Measurements from ENCODE around the gene FOXJ1. TPM values are rescaled to one million over a fixed set of nuclear protein-coding genes. Genes with fewer than 3 reads are reported as not detected.

The FOXJ1 gene
- total and polyA plus RNA-seq, 4 donors, result under 0.01 to 1.5 TPM; not detected in 2

GRCh38 chr17:76179496-76180467 is 38.7 kb upstream of the FOXJ1 start:
- H3K9ac ChIP-seq (ENCODE audit: low read depth in 1 of 2, low read length in 2 of 2), result no peak overlapping the region
- no peak overlapping the region for H3K27ac ChIP-seq (ENCODE audit: low read depth in 1 of 2, low read length in 2 of 2)
- TF ChIP-seq RXRA (IDR thresholded peaks at IDR 0.05), result no peak
- TF ChIP-seq SP1 (IDR thresholded peaks at IDR 0.05), result no peak
- no peak for TF ChIP-seq HNF4A (conservative IDR thresholded peaks at IDR 0.05)
- TF ChIP-seq REST (IDR thresholded peaks at IDR 0.05), result no peak
- no peak for TF ChIP-seq EGR1 (IDR thresholded peaks at IDR 0.05; ENCODE audit: low read depth in 2 of 2)
- TF ChIP-seq CTCF (IDR thresholded peaks at IDR 0.05; ENCODE audit: low read depth, low read length, missing input control), result no peak
- TF ChIP-seq ATF3 (IDR thresholded peaks at IDR 0.05), result no peak
- no peak for TF ChIP-seq YY1 (IDR thresholded peaks at IDR 0.05)
- no peak for TF ChIP-seq HNF4G (IDR thresholded peaks at IDR 0.05)
- TF ChIP-seq ZBTB33 (IDR thresholded peaks at IDR 0.05), result no peak
- TF ChIP-seq TAF1 (conservative IDR thresholded peaks at IDR 0.05), result no peak
- no peak for TF ChIP-seq RAD21 (IDR thresholded peaks at IDR 0.05)
- no peaks in the 10 kb centered on the region for H3K9me3 ChIP-seq (ENCODE audit: control insufficient read depth in 4 of 4, low read length in 3 of 4)
- H3K36me3 ChIP-seq (ENCODE audit: control insufficient read depth in 4 of 4, insufficient read depth in 3 of 4, low read depth in 1 of 4, low read length in 3 of 4), result peaks cover 0 to 2% (median 0%) of the 10 kb centered on the region in 4 donors
- no peaks in the 10 kb centered on the region for H3K27me3 ChIP-seq (ENCODE audit: control insufficient read depth in 4 of 4, insufficient read depth in 4 of 4, low read length in 3 of 4)
- 84% methylated on average over 6 of the region's 6 CpGs for WGBS
- peaks cover 0 to 9% (median 1%) of the 10 kb centered on the region in 4 donors for H3K4me1 ChIP-seq (ENCODE audit: control insufficient read depth in 4 of 4, insufficient read depth in 4 of 4, low read length in 3 of 4)
- no peak overlapping the region for H3K4me3 ChIP-seq (ENCODE audit: low read depth in 1 of 3, low read length in 3 of 3)
- no peak for DNase-seq (ENCODE audit: low spot score)

GRCh38 chr17:76178124-76178523 is 37.1 kb upstream of the FOXJ1 start:
- Histone ChIP-seq H3K4me3 (ENCODE audit: low read depth in 1 of 3, low read length in 3 of 3) (no peak overlapping the region), H3K27ac (ENCODE audit: low read depth in 1 of 2, low read length in 2 of 2) (no peak overlapping the region), H3K9me3 (ENCODE audit: control insufficient read depth in 4 of 4, low read length in 3 of 4) (no peaks in the 10 kb centered on the region), H3K4me1 (ENCODE audit: control insufficient read depth in 4 of 4, insufficient read depth in 4 of 4, low read length in 3 of 4) (peaks cover 0 to 7% (median 1%) of the 10 kb centered on the region in 4 donors), H3K27me3 (ENCODE audit: control insufficient read depth in 4 of 4, insufficient read depth in 4 of 4, low read length in 3 of 4) (no peaks in the 10 kb centered on the region), H3K9ac (ENCODE audit: low read depth in 1 of 2, low read length in 2 of 2) (no peak overlapping the region), H3K36me3 (ENCODE audit: control insufficient read depth in 4 of 4, insufficient read depth in 3 of 4, low read depth in 1 of 4, low read length in 3 of 4) (peaks cover 0 to 2% (median 0%) of the 10 kb centered on the region in 4 donors)
- no peak for DNase-seq (ENCODE audit: low spot score)
- WGBS, result 92% methylated on average over 10 of the region's 10 CpGs
- no peak for TF ChIP-seq NR2F2 (IDR thresholded peaks at IDR 0.05)
- TF ChIP-seq REST (IDR thresholded peaks at IDR 0.05), result no peak
- no peak for TF ChIP-seq FOXA2 (IDR thresholded peaks at IDR 0.05)
- no peak for TF ChIP-seq EGR1 (IDR thresholded peaks at IDR 0.05; ENCODE audit: low read depth in 2 of 2)
- no peak for TF ChIP-seq TAF1 (conservative IDR thresholded peaks at IDR 0.05)
- no peak for TF ChIP-seq SP1 (IDR thresholded peaks at IDR 0.05)
- TF ChIP-seq FOXA1 (IDR thresholded peaks at IDR 0.05), result no peak
- TF ChIP-seq HNF4G (IDR thresholded peaks at IDR 0.05), result no peak
- no peak for TF ChIP-seq ATF3 (IDR thresholded peaks at IDR 0.05)
- no peak for TF ChIP-seq RXRA (IDR thresholded peaks at IDR 0.05)
- TF ChIP-seq RAD21 (IDR thresholded peaks at IDR 0.05), result no peak
- TF ChIP-seq ZBTB33 (IDR thresholded peaks at IDR 0.05), result no peak
- no peak for TF ChIP-seq YY1 (IDR thresholded peaks at IDR 0.05)
- no peak for TF ChIP-seq HNF4A (conservative IDR thresholded peaks at IDR 0.05)
